AG09319 (cell line): ENCODE data around the gene CRTC3.

Experiments used
- DNase-seq: peaks from one replicate; pipeline ENCODE4 v3.0.0-alpha.2; 2010; ENCODE audit warnings: low read depth; ENCODE audit errors: extremely low read depth
- TF ChIP-seq, protein P1 (sequence below): IDR thresholded peaks from 2 replicates; pipeline ENCODE4 v1.5.1; 2011; ENCODE audit warnings: low read depth, mild to moderate bottlenecking, inconsistent platforms, low read length, moderate library complexity

CRTC3 gene

DNA sequence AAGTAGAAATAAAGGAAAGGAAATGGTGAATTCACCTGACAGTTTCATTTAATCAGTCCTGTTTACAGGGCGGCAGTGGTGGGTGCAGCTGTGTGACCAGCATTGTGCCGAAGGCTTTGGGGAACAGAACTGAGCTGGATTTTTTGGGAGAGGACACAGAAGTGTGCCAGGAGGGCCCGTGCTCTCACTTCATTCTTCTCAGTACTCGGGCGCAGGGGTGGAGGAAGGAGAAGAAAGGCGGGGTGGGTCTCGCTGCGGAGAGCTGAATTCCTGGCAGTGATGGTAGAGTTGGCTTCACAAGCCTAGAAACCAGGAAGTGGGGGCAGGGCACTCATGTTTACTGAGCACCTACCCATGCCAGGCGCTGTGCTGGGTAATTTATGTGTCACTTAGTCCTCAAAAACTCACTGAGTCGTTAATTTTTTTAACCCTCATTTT lies 64.6 kb downstream of the CRTC3 start:
- DNase-seq = no peak
- TF ChIP-seq, protein P1, sequence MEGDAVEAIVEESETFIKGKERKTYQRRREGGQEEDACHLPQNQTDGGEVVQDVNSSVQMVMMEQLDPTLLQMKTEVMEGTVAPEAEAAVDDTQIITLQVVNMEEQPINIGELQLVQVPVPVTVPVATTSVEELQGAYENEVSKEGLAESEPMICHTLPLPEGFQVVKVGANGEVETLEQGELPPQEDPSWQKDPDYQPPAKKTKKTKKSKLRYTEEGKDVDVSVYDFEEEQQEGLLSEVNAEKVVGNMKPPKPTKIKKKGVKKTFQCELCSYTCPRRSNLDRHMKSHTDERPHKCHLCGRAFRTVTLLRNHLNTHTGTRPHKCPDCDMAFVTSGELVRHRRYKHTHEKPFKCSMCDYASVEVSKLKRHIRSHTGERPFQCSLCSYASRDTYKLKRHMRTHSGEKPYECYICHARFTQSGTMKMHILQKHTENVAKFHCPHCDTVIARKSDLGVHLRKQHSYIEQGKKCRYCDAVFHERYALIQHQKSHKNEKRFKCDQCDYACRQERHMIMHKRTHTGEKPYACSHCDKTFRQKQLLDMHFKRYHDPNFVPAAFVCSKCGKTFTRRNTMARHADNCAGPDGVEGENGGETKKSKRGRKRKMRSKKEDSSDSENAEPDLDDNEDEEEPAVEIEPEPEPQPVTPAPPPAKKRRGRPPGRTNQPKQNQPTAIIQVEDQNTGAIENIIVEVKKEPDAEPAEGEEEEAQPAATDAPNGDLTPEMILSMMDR = no peak

DNA sequence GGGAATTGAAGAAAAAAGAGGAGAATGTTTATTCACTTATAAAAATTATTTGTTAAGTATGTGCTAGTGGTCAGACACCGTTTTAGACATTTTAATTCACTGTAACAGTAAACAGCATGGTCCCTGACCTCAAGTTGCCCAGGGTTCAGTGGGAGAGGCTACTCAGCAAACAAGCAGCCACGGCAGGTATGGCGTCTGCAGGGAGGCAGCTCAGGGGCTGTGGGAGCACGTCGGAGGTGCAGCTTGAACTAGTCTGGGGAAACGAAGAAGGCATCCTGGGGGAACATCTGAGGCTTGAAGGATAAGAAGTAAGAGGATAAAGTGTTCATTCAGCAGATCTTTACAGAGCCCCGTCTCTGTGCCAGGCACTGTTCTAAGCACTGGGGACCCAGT lies 66.0 kb downstream of the CRTC3 start:
- TF ChIP-seq, protein P1 = no peak
- DNase-seq = no peak

DNA sequence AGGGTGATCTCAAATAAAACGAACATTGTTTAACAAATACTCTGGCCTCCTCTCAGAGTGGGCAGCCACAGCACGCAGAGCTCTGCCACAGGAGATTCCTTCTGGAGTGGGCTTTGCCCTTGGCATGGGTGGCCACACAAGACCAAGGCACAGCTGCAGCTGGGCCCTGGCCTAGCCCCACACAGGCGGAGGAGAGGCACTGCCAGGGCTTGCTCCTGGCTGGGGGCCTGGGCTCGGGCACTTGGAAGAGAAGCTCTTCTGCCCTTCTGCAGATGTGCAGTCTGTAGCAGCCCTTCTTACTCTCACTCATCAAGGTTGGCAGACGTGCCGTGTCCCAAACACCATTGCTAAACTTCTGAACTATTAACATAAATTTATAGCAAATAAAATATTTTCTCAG lies 67.2 kb downstream of the CRTC3 start:
- no peak for DNase-seq
- TF ChIP-seq, protein P1 = no peak

DNA sequence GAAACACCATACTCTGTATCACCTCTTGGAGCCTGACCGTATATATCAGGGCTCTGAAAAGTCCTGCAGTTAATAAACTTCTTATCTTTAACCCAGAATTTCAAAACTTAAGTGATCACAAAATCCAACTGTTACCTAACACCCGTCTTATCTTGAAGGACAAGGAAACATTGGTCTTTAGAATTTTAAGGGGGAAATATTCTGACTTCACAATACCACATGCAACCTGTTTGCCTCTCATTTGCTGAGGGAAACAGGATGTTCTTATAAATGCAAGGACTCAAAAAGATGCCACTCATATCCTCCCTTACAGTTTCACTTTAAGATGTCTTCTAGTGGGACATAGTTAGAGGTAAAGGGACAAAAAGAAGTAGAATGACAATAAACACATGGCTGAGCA lies 67.9 kb downstream of the CRTC3 start:
- no peak for DNase-seq
- TF ChIP-seq, protein P1 = no peak

DNA sequence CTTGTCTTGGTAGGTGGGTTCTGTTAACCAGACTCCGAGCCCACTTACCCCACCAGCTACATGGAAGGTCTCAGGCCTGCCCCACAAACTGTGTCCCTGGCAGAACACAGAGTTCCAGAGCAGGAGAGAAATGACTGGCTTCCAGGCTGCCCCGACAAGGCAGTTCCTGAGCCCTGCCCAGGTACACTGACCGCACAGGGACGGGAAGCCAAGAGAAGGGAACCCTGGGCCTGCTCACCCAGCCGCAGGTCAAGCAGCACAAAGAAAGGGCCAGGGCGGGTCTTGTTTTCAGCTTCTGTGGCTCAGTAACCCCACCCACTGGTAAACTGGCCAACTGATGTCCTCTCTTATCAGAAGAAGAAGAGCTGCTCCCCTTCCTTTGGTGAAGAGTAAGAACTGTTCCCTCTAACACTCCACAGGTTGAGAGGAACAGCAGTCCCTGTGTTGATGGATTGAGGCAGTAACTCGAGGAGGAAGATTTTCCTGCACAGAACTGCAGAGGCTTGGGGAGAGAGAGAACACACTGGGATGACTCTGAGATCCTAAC lies 68.4 kb downstream of the CRTC3 start:
- TF ChIP-seq, protein P1 = no peak; the same call in 1 of the 2 replicates
- DNase-seq = no peak

GRCh38 chr15:90598679-90599078 lies 69.0 kb downstream of the CRTC3 start:
- TF ChIP-seq, protein P1 = no peak

GRCh38 chr15:90599116-90599515 lies 69.4 kb downstream of the CRTC3 start:
- no peak for DNase-seq
- TF ChIP-seq, protein P1 = no peak

More at GRCh38 chr15:90598679-90599078, 69.0 kb downstream of the CRTC3 start:
- no peak for DNase-seq
